Right atrium auricular region (tissue), 2 donors: ENCODE results near the gene TOMM40L. TPM values are rescaled to one million over a fixed set of nuclear protein-coding genes. Genes with fewer than 3 reads are reported as not detected.
"Not testable (repeated sequence)": the region's sequence is repeated elsewhere in the genome, so short reads cannot be mapped to it uniquely, and the experiment has no call there.

Experiments used
- DNase-seq: peaks from one replicate; pipeline ENCODE4 v3.0.0-alpha.2; 2019; ENCODE audit warnings: low spot score
- H3K27ac ChIP-seq, 2 donors: fragments of 200-600 bp; sonication (generic); 1 replicate in 1 of 2; 2 replicates in 1 of 2; pipeline ENCODE4 v1.5.1; 2016 to 2019
- H3K27me3 ChIP-seq, 2 donors: fragments of 200-600 bp; sonication (generic); one replicate each; pipeline versions ENCODE4 v1.5.1 to v1.6.0; 2017 to 2019
- H3K36me3 ChIP-seq: fragments of 200-600 bp; sonication (generic); one replicate; pipeline ENCODE4 v1.5.1; 2016
- H3K4me1 ChIP-seq, 2 donors: fragments of 200-600 bp; sonication (generic); one replicate each; pipeline versions ENCODE4 v1.5.1 to v1.6.0; 2017 to 2019
- H3K4me3 ChIP-seq, 2 donors: fragments of 200-600 bp; sonication (generic); 1 replicate in 1 of 2; 2 replicates in 1 of 2; pipeline ENCODE4 v1.5.1; 2017 to 2019; ENCODE audit warnings: mild to moderate bottlenecking in 1 of 2, moderate library complexity in 1 of 2
- H3K9me3 ChIP-seq, 2 donors: fragments of 200-600 bp; sonication (generic); one replicate each; pipeline ENCODE4 v1.5.1; 2019
- CTCF ChIP-seq, 2 donors: fragments of 200-600 bp; sonication (generic); IDR thresholded peaks; one replicate each; pipeline ENCODE4 v1.5.1; 2019; ENCODE audit warnings: antibody characterized with exemption in 2 of 2
- total RNA-seq, 2 donors: library from RNA; depleted of rRNA; stranded (reverse); fragments of >200 nt; gene quantifications; one replicate each; pipeline ENCODE4 v1.1.0, GENCODE V29; 2016

The TOMM40L gene
- total RNA-seq, 2 donors from 2014 or later: 23.9 to 35.3 TPM

GRCh38 chr1:161235957-161236775 lies 10.3 kb downstream of the TOMM40L start:
- H3K27ac ChIP-seq: no peak overlapping the region
- H3K36me3 ChIP-seq: no peaks in the 10 kb centered on the region
- no peaks in the 10 kb centered on the region for H3K9me3 ChIP-seq
- no peaks in the 10 kb centered on the region for H3K4me1 ChIP-seq
- no peak for TF ChIP-seq CTCF (IDR thresholded peaks at IDR 0.05)
- H3K27me3 ChIP-seq: no peaks in the 10 kb centered on the region
- DNase-seq: no peak
- no peak overlapping the region for H3K4me3 ChIP-seq

- no peak within 1 kb of the TSS for H3K4me3 ChIP-seq
- H3K27me3 ChIP-seq: no peaks in the 10 kb centered on the region
- no peak within 1 kb of the TSS for H3K27ac ChIP-seq
- no peak for TF ChIP-seq CTCF (IDR thresholded peaks at IDR 0.05)
- DNase-seq: no peak
- no peaks in the 10 kb centered on the region for H3K9me3 ChIP-seq
- H3K36me3 ChIP-seq: no peaks in the 10 kb centered on the region
- no peaks in the 10 kb centered on the region for H3K4me1 ChIP-seq
These were observed 12.2 kb downstream of the TOMM40L start, which contains the start of gene NR1I3 for GRCh38 chr1:161238039-161238473. NR1I3 (minus strand) TSS chr1:161238203; CDS start chr1:161236565, 1,638 bp downstream.

- H3K4me3 ChIP-seq: no peak overlapping the region
- H3K4me1 ChIP-seq: no peaks in the 10 kb centered on the region
- no peaks in the 10 kb centered on the region for H3K9me3 ChIP-seq
- DNase-seq: no peak
- no peaks in the 10 kb centered on the region for H3K36me3 ChIP-seq
- H3K27ac ChIP-seq: no peak overlapping the region
- TF ChIP-seq CTCF (IDR thresholded peaks at IDR 0.05): no peak
- no peaks in the 10 kb centered on the region for H3K27me3 ChIP-seq
These were observed 15.8 kb downstream of the TOMM40L start for GRCh38 chr1:161241682-161242081.

- no peaks in the 10 kb centered on the region for H3K27me3 ChIP-seq
- no peak for DNase-seq
- no peak for TF ChIP-seq CTCF (IDR thresholded peaks at IDR 0.05)
- H3K4me1 ChIP-seq: no peaks in the 10 kb centered on the region
- H3K4me3 ChIP-seq: no peak overlapping the region
- H3K27ac ChIP-seq: no peak overlapping the region
- no peaks in the 10 kb centered on the region for H3K9me3 ChIP-seq
- no peaks in the 10 kb centered on the region for H3K36me3 ChIP-seq
These were observed 16.5 kb downstream of the TOMM40L start for GRCh38 chr1:161242313-161242712.

- H3K27me3 ChIP-seq: no peaks in the 10 kb centered on the region
- no peaks in the 10 kb centered on the region for H3K4me1 ChIP-seq
- H3K27ac ChIP-seq: no peak overlapping the region
- H3K36me3 ChIP-seq: no peaks in the 10 kb centered on the region
- H3K4me3 ChIP-seq: no peak overlapping the region
- no peak for TF ChIP-seq CTCF (IDR thresholded peaks at IDR 0.05)
- DNase-seq: no peak
- H3K9me3 ChIP-seq: no peaks in the 10 kb centered on the region
These were observed 19.0 kb downstream of the TOMM40L start for GRCh38 chr1:161244888-161245287.

- H3K27me3 ChIP-seq, H3K4me3 ChIP-seq, DNase-seq, H3K4me1 ChIP-seq, H3K27ac ChIP-seq, H3K9me3 ChIP-seq, H3K36me3 ChIP-seq: not testable (repeated sequence)
These were observed 24.2 kb downstream of the TOMM40L start for GRCh38 chr1:161250100-161250499.
